HFF-Myc (cell line): ENCODE measurements around the gene TMEM74B.

Experiments
- DNase-seq: peaks from one replicate; pipeline ENCODE4 v3.0.0-alpha.2; 2011; ENCODE audit warnings: low read depth; ENCODE audit errors: extremely low read depth
- H3K4me3 ChIP-seq: replicated peaks from 2 replicates; pipeline ENCODE4 v1.5.1; 2011; ENCODE audit warnings: low read depth, mild to moderate bottlenecking, control low read depth, low read length
- TF ChIP-seq, protein P1 (sequence below): IDR thresholded peaks from 2 replicates; pipeline ENCODE4 v1.5.1; 2012; ENCODE audit warnings: mild to moderate bottlenecking, low read depth, low read length, control low read depth; ENCODE audit errors: missing control alignments

Gene TMEM74B

DNA sequence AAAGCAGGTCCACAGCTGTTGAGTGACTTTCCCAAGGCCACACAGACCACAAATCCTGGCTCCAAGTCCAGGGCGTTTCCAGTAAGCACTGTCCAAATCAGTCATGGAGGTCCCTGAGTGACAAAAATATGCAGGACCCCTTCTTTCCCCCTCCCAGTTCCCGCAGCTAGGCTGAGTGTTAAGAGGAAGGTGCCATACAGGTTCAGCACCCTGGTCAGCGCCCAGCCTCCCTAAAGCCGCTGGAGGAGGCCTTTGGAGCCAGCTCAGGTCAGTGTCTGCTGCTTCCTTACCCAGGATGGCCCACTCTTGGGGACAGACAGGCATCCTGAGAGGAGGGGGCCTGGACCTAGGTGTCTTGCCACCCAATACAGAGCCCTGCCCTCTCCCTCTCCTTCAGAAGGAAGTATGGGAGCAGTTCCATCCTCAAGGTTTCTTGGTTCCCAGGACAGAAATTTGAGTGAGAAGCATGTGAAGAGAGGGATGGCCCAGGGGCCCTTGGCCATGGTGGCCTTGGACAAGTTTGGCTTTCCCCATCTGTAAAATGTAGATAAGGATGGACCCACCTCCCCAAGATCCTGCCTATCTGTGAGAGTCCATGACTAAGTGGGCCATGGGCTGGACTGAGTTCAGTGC is 13.2 kb downstream of the TMEM74B start:
- no peak overlapping the region for H3K4me3 ChIP-seq
- TF ChIP-seq, protein P1, sequence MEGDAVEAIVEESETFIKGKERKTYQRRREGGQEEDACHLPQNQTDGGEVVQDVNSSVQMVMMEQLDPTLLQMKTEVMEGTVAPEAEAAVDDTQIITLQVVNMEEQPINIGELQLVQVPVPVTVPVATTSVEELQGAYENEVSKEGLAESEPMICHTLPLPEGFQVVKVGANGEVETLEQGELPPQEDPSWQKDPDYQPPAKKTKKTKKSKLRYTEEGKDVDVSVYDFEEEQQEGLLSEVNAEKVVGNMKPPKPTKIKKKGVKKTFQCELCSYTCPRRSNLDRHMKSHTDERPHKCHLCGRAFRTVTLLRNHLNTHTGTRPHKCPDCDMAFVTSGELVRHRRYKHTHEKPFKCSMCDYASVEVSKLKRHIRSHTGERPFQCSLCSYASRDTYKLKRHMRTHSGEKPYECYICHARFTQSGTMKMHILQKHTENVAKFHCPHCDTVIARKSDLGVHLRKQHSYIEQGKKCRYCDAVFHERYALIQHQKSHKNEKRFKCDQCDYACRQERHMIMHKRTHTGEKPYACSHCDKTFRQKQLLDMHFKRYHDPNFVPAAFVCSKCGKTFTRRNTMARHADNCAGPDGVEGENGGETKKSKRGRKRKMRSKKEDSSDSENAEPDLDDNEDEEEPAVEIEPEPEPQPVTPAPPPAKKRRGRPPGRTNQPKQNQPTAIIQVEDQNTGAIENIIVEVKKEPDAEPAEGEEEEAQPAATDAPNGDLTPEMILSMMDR, result no peak
- no peak for DNase-seq

DNA sequence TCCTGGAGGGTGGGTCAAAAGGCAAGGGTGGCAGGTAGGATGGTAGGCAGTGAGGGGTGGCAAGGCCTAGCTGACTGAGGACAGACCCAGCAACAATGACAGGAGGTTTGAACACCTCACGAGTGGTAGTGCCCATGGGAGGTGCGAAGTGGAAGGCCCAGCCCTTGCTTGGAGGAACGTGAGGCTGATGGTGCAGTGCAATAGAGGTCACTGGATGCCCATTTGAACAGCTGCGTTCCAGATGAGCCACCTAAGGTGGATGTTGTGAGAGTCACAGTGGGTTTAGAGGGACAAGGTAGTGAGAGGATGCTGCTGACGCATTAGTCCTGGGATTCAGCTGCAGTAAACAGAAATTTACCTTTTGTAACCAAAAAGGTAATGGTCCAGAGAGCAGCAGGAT is 15.6 kb downstream of the TMEM74B start:
- DNase-seq, result no peak
- TF ChIP-seq, protein P1, result no peak
- no peak overlapping the region for H3K4me3 ChIP-seq

DNA sequence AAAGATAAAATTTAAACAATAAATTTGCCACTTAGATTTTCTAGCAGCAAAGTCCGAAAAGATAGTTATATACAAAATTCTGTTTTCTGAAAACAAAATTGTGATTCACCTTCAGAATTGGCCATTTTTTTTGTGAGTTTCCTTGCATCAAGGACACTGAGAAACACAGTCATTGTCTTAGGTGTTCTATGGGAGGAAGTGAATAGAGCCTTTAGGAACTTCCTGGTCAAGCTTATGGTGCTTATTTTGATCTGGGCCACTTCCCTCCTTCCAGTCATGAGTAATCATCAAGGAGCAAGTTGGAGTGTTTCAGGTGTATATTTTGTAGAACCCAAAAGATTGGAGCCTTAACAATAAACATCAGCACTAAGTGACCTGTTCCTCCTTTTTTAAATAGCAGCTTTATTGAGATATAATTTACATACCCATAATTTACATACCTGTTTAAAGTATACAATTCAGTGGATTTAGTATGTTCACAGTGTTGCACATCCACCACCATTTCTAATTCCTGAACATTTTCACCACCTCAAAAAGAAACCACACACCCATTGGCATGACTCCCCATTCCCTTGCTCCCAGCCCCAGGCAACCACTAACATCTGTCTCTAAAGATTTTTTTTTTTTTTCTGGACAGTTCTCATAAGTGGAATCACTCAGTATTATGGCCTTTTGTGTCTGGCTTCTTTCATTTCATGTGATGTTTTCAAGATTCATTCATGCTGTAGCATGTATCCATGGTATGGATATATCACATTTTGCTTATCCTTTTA is 17.6 kb downstream of the TMEM74B start:
- H3K4me3 ChIP-seq, result no peak overlapping the region
- DNase-seq, result no peak
- TF ChIP-seq, protein P1, result no peak

DNA sequence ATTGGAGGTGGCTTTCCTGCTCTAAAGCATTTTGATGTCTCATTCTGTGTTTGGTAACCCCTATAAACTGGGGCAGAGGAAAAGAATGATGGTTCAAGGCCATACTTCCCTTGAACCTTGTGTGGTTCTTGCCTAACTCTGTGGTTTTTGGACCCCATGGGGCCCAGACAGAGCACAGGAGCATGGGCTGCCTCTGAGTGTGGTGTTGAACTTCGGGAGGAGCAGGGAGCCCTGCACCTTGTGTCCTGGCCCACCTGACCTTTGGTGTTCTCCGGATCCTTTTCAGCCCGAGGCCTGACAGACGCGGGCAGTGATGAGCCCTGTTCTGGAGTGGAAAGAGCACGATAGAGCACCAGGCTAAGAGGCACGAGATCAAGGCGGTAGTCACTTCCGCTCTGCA is 18.8 kb downstream of the TMEM74B start:
- TF ChIP-seq, protein P1, result no peak
- H3K4me3 ChIP-seq, result no peak overlapping the region
- no peak for DNase-seq

DNA sequence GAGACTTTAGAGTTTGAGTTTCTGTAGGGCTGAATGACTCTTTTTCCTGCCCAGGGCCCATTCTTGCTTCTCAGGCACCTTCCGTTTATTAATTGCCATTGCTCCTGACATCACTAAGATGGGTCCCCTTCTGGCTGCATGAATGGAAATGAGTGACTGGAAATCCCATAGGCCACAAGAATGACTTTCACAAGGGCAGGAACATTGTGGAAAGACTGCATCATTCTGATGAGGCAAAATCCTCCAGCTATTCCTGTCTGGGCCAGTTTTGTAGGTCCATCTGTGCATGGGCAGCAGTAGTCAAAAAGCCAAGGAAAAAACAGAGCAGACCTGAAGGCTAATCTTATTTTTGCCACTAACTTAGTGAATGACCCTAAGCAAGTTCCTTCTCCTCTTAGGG is 19.3 kb downstream of the TMEM74B start:
- DNase-seq, result no peak
- TF ChIP-seq, protein P1, result no peak
- H3K4me3 ChIP-seq, result no peak overlapping the region

DNA sequence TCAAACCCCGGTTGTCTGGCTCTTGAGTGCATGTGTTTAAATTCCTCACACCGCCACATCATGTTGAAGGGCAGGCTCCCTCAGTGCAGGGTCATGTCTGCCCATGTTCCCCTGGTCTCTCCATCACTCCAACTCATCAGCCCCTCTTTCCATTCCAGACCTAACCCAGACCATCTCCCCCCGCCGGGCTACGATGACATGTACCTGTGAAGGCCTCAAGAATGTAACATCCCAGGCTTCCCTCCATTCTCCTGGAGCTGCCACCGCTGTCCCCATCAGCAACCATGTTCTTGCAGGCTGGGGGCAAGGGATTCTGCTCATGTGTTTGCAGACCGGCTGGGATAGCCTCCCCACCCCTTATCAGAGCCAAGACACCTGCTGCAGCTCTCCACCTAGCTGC is 19.9 kb downstream of the TMEM74B start:
- TF ChIP-seq, protein P1, result no peak
- no peak overlapping the region for H3K4me3 ChIP-seq
- DNase-seq, result no peak

DNA sequence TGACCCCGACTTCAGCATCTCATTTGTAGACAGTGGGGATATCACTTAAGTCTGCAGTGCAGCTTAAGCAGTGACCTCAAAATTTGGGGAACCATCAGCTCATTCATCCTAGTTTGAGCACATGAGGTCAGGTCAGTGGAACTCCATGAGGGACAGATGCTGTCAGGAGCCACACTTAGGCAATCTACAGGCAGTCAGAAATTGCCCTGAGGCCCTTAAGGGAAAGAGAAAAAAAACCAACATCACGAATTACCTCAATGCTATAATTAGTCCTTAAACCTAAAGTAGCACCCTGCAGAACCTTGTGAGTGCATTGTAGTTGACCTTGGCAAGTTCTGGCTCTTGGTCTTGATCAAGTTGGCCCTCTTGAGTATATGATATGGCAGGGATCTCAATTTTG is 21.1 kb downstream of the TMEM74B start:
- no peak overlapping the region for H3K4me3 ChIP-seq
- DNase-seq, result no peak
- TF ChIP-seq, protein P1, result no peak
